Measurements from ENCODE around the gene TNRC18. TPM values are rescaled to one million over a fixed set of nuclear protein-coding genes. Genes with fewer than 3 reads are reported as not detected.

Gene TNRC18
- total and polyA plus RNA-seq, 2 donors (not counting 1 experiment from before 2014, with no cell fraction given), result 17.8 to 75.0 TPM

DNA sequence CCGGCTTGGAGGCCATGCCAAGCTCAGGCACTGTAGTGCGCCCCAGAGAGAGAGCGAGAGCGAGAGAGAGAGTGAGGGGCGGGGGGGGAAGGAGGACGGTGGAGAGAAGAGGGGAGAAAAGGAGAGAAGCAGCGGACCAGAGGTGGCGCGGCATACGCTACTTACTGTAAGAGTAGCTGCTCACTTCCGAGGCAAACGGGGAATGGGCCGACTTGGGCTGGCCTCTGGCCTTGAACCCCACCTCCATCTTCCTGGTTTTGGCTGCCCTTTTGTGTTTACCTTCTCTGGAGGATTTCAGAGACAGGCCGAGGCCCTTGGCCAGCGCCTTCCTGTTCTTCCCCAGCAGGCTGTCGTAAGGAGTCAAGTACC is 66.9 kb downstream of the TNRC18 start:
- Histone ChIP-seq H3K79me2 (ENCODE audit: control insufficient read depth, insufficient read depth, low read length) (peaks cover 59% of the 10 kb centered on the region), H3K4me1 (ENCODE audit: control insufficient read depth in 2 of 2, insufficient read depth in 2 of 2, low read length in 2 of 2) (no peaks in the 10 kb centered on the region), H3K9me3 (ENCODE audit: control extremely low read depth in 1 of 3, control insufficient read depth in 2 of 3, insufficient read depth in 1 of 3, low read length in 2 of 3) (no peaks in the 10 kb centered on the region), H3K27me3 (replicated peaks in 1 of 4; ENCODE audit: control extremely low read depth in 1 of 4, control insufficient read depth in 3 of 4, insufficient read depth in 4 of 4, low read length in 3 of 4) (no peaks in the 10 kb centered on the region), H4K20me1 (ENCODE audit: control insufficient read depth, insufficient read depth, low read length, poor library complexity, severe bottlenecking) (peaks cover 48% of the 10 kb centered on the region), H2AFZ (ENCODE audit: insufficient read depth, low read depth, low read length, poor library complexity, severe bottlenecking) (no peak overlapping the region), H3K9ac (ENCODE audit: low read length) (no peak overlapping the region), H3K36me3 (replicated peaks in 1 of 2; ENCODE audit: control extremely low read depth in 1 of 2, control insufficient read depth in 1 of 2, extremely low read depth in 1 of 2, insufficient read depth in 2 of 2, low read length in 1 of 2) (peaks cover 17 to 72% of the 10 kb centered on the region in 2 experiments), H3K4me3 (ENCODE audit: control extremely low read depth in 1 of 5, extremely low read depth in 1 of 5, insufficient read depth in 1 of 5, low read depth in 2 of 5, low read length in 4 of 5) (no peak overlapping the region), H3K4me2 (replicated peaks; ENCODE audit: low read depth, low read length, poor library complexity, severe bottlenecking) (no peak overlapping the region), H3K27ac (ENCODE audit: low read length in 2 of 2) (no peak overlapping the region)
- H3K9me3 Mint-ChIP-seq (ENCODE audit: insufficient read depth), result no peaks in the 10 kb centered on the region
- ATAC-seq (ENCODE audit: low read depth), result no peak
- WGBS (ENCODE audit: insufficient coverage), result 98% methylated on average over 12 of the region's 16 CpGs
- ChIA-PET POLR2A (no interaction called here), CTCF (no interaction called here)
- H3K4me3 Mint-ChIP-seq, result no peak overlapping the region
- H3K27me3 Mint-ChIP-seq, result no peaks in the 10 kb centered on the region
- H3K4me1 Mint-ChIP-seq, result peaks cover 6% of the 10 kb centered on the region
- no peak for TF ChIP-seq EZH2 (IDR thresholded peaks at IDR 0.05; ENCODE audit: borderline replicate concordance, insufficient read depth, low read depth, low read length, poor library complexity, severe bottlenecking)
- TF ChIP-seq, protein P1, sequence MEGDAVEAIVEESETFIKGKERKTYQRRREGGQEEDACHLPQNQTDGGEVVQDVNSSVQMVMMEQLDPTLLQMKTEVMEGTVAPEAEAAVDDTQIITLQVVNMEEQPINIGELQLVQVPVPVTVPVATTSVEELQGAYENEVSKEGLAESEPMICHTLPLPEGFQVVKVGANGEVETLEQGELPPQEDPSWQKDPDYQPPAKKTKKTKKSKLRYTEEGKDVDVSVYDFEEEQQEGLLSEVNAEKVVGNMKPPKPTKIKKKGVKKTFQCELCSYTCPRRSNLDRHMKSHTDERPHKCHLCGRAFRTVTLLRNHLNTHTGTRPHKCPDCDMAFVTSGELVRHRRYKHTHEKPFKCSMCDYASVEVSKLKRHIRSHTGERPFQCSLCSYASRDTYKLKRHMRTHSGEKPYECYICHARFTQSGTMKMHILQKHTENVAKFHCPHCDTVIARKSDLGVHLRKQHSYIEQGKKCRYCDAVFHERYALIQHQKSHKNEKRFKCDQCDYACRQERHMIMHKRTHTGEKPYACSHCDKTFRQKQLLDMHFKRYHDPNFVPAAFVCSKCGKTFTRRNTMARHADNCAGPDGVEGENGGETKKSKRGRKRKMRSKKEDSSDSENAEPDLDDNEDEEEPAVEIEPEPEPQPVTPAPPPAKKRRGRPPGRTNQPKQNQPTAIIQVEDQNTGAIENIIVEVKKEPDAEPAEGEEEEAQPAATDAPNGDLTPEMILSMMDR (IDR thresholded peaks at IDR 0.05), result no peak
- DNase-seq, result no peak
- intact Hi-C loops (cut with micrococcal nuclease), result no loop called here
- H3K27ac Mint-ChIP-seq, result no peak overlapping the region

DNA sequence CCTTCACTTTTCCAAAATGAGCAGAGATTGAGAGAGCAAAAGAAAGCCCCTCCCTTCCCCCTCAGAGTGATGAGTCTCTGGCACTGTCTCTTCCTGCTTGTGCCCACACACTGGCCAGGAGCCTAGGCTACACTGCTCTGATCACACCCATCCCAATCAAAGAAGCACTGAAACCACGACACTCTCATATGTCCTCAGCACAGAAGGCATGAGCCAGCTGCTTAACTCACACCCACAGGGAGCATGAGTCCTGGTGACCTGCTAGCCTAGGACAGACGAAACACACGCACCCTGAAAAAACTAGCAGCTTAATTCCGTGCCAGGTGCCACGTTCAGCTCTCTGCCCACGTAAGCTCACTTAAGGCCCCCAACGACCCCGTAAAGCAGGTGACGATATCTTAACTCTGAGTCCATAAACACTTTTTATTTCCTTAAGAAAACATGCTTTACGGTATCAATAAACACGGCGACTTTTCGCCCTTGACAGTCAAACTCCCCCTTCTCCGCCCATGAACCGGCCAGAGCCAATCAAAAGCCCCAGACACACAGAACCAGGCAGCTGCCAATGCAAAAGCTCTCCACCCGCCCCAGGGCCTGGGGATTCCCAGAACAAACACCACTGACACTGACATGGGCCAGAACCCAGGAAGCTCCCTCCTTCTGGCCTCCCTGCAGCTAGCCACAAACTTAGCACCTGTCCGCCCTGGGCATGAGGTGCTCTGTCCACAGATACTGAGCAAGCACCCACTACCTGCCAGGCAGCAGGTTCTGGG is 69.0 kb downstream of the TNRC18 start:
- no peaks in the 10 kb centered on the region for H3K27me3 Mint-ChIP-seq
- peaks cover 17 to 69% of the 10 kb centered on the region in 2 experiments for H3K36me3 ChIP-seq (replicated peaks in 1 of 2; ENCODE audit: control extremely low read depth in 1 of 2, control insufficient read depth in 1 of 2, extremely low read depth in 1 of 2, insufficient read depth in 2 of 2, low read length in 1 of 2)
- no peaks in the 10 kb centered on the region for H3K9me3 Mint-ChIP-seq (ENCODE audit: insufficient read depth)

More for the DNA sequence above, 69.0 kb downstream of the TNRC18 start:
- no peak overlapping the region for H3K27ac ChIP-seq (ENCODE audit: low read length in 2 of 2)
- H3K4me3 ChIP-seq (ENCODE audit: control extremely low read depth in 1 of 5, extremely low read depth in 1 of 5, insufficient read depth in 1 of 5, low read depth in 2 of 5, low read length in 4 of 5), result no peak overlapping the region
- no peak overlapping the region for H3K27ac Mint-ChIP-seq
- TF ChIP-seq, protein P1 (IDR thresholded peaks at IDR 0.05), result no peak
- TF ChIP-seq EZH2 (IDR thresholded peaks at IDR 0.05; ENCODE audit: borderline replicate concordance, insufficient read depth, low read depth, low read length, poor library complexity, severe bottlenecking), result no peak
- no peak overlapping the region for H3K4me3 Mint-ChIP-seq
- peaks cover 55% of the 10 kb centered on the region for H3K79me2 ChIP-seq (ENCODE audit: control insufficient read depth, insufficient read depth, low read length)
- ATAC-seq (ENCODE audit: low read depth) (no peak), DNase-seq (no peak)
- WGBS (ENCODE audit: insufficient coverage), result 90% methylated on average over 17 of the region's 17 CpGs
- ChIA-PET CTCF (interaction anchor here (1.2 to 1.7 kb wide), 3 partner anchors 11 to 96 kb away, joined by 3 to 7 read pairs (median 4); no protein-coding TSS in a partner anchor), POLR2A (interaction anchor here (0.5 kb wide), 1 partner anchor 14 kb away, joined by 3 read pairs; no protein-coding TSS in a partner anchor)
- intact Hi-C loops (cut with micrococcal nuclease), result no loop called here
- H3K27me3 ChIP-seq (replicated peaks in 1 of 4; ENCODE audit: control extremely low read depth in 1 of 4, control insufficient read depth in 3 of 4, insufficient read depth in 4 of 4, low read length in 3 of 4), result no peaks in the 10 kb centered on the region
- no peak overlapping the region for H3K4me2 ChIP-seq (replicated peaks; ENCODE audit: low read depth, low read length, poor library complexity, severe bottlenecking)
- H3K4me1 ChIP-seq (ENCODE audit: control insufficient read depth in 2 of 2, insufficient read depth in 2 of 2, low read length in 2 of 2), result no peaks in the 10 kb centered on the region
- peaks cover 6% of the 10 kb centered on the region for H3K4me1 Mint-ChIP-seq
- no peaks in the 10 kb centered on the region for H3K9me3 ChIP-seq (ENCODE audit: control extremely low read depth in 1 of 3, control insufficient read depth in 2 of 3, insufficient read depth in 1 of 3, low read length in 2 of 3)
- H2AFZ ChIP-seq (ENCODE audit: insufficient read depth, low read depth, low read length, poor library complexity, severe bottlenecking), result no peak overlapping the region
- peaks cover 41% of the 10 kb centered on the region for H4K20me1 ChIP-seq (ENCODE audit: control insufficient read depth, insufficient read depth, low read length, poor library complexity, severe bottlenecking)
- no peak overlapping the region for H3K9ac ChIP-seq (ENCODE audit: low read length)

Data from B cell (primary cell).